GM23338 (cell line): Measurements from ENCODE around the gene SSBP2.
A peak's percentile ranks its signal among the peaks of the same experiment; 100 is the strongest.

Experiments
- EZH2 ChIP-seq: fragments of 200-600 bp; sonication (generic); IDR thresholded peaks from one replicate; pipeline ENCODE4 v1.8.0; 2017; ENCODE audit warnings: antibody characterized with exemption, mild to moderate bottlenecking, low read depth; ENCODE audit not compliant: unreplicated experiment
- POLR2AphosphoS5 ChIP-seq: IDR thresholded peaks from 2 replicates; pipeline ENCODE4 v1.6.1; 2016; ENCODE audit warnings: antibody characterized with exemption, low read depth
- TF ChIP-seq, protein P1 (sequence below), 2 experiments: fragments of 200-600 bp in 1 of 2; sonication (generic) in 1 of 2; conservative IDR thresholded peaks; 2 replicates each; pipeline versions ENCODE4 v1.5.1 to v1.6.1; 2016 to 2017; ENCODE audit warnings: antibody characterized with exemption in 2 of 2, low read depth in 2 of 2, mild to moderate bottlenecking in 2 of 2, moderate library complexity in 1 of 2
- TF ChIP-seq, protein P2 (sequence below): IDR thresholded peaks from one replicate; pipeline ENCODE4 v1.6.1; 2018; ENCODE audit warnings: antibody characterized with exemption; ENCODE audit not compliant: unreplicated experiment

DNA sequence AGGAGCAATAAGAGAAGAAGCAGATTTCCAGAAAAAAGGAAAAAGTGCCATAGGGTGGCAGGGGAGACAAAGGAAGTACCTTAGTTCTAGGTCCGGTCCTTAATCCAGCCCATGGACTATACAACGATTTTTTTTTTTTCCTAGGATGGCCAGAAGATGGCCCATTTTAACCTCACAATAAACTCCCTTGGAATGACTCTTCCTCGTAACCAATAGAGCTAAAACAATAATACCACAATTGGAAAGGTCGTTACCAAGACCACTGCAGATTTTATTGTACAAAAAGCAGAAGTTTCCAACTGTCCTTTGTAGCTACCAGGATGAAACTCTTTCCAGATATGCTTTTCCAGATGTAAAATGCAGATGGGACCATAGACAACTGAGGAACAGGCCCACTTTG, 34.4 kb upstream of the SSBP2 start:
- TF ChIP-seq, protein P1, sequence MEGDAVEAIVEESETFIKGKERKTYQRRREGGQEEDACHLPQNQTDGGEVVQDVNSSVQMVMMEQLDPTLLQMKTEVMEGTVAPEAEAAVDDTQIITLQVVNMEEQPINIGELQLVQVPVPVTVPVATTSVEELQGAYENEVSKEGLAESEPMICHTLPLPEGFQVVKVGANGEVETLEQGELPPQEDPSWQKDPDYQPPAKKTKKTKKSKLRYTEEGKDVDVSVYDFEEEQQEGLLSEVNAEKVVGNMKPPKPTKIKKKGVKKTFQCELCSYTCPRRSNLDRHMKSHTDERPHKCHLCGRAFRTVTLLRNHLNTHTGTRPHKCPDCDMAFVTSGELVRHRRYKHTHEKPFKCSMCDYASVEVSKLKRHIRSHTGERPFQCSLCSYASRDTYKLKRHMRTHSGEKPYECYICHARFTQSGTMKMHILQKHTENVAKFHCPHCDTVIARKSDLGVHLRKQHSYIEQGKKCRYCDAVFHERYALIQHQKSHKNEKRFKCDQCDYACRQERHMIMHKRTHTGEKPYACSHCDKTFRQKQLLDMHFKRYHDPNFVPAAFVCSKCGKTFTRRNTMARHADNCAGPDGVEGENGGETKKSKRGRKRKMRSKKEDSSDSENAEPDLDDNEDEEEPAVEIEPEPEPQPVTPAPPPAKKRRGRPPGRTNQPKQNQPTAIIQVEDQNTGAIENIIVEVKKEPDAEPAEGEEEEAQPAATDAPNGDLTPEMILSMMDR (conservative IDR thresholded peaks at IDR 0.05; ENCODE audit: low read depth in 2 of 2) = peak in 1 of 2 experiments; percentile 21; a peak in 2 of 4 replicates
- no peak for TF ChIP-seq POLR2AphosphoS5
- TF ChIP-seq, protein P2, sequence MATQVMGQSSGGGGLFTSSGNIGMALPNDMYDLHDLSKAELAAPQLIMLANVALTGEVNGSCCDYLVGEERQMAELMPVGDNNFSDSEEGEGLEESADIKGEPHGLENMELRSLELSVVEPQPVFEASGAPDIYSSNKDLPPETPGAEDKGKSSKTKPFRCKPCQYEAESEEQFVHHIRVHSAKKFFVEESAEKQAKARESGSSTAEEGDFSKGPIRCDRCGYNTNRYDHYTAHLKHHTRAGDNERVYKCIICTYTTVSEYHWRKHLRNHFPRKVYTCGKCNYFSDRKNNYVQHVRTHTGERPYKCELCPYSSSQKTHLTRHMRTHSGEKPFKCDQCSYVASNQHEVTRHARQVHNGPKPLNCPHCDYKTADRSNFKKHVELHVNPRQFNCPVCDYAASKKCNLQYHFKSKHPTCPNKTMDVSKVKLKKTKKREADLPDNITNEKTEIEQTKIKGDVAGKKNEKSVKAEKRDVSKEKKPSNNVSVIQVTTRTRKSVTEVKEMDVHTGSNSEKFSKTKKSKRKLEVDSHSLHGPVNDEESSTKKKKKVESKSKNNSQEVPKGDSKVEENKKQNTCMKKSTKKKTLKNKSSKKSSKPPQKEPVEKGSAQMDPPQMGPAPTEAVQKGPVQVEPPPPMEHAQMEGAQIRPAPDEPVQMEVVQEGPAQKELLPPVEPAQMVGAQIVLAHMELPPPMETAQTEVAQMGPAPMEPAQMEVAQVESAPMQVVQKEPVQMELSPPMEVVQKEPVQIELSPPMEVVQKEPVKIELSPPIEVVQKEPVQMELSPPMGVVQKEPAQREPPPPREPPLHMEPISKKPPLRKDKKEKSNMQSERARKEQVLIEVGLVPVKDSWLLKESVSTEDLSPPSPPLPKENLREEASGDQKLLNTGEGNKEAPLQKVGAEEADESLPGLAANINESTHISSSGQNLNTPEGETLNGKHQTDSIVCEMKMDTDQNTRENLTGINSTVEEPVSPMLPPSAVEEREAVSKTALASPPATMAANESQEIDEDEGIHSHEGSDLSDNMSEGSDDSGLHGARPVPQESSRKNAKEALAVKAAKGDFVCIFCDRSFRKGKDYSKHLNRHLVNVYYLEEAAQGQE = no peak
- no peak for TF ChIP-seq EZH2
